ENCODE measurements around the gene ZFHX3.
"Not testable (repeated sequence)": the region's sequence is repeated elsewhere in the genome, so short reads cannot be mapped to it uniquely, and the experiment has no call there.

The ZFHX3 gene

GRCh38 chr16:73021866-73022495 is 25.9 kb downstream of the ZFHX3 start:
- DNase-seq = no peak

- no peak for DNase-seq
Observed at GRCh38 chr16:73020409-73020884, 27.5 kb downstream of the ZFHX3 start.

- DNase-seq = no peak
Observed at GRCh38 chr16:73019457-73020362, 28.2 kb downstream of the ZFHX3 start.

- DNase-seq = no peak
Observed at GRCh38 chr16:73018821-73019456, 29.0 kb downstream of the ZFHX3 start.

- DNase-seq = no peak
Observed at GRCh38 chr16:73017321-73017720, 30.6 kb downstream of the ZFHX3 start.

- no peak for DNase-seq
Observed at GRCh38 chr16:73016488-73016830, 31.5 kb downstream of the ZFHX3 start.

GRCh38 chr16:73015612-73016487 is 32.1 kb downstream of the ZFHX3 start:
- DNase-seq = no peak

GRCh38 chr16:73014768-73015167 is 33.2 kb downstream of the ZFHX3 start:
- DNase-seq = no peak

- no peak for DNase-seq
Observed at GRCh38 chr16:73013974-73014373, 34.0 kb downstream of the ZFHX3 start.

- DNase-seq = no peak
Observed at GRCh38 chr16:73012341-73012740, 35.6 kb downstream of the ZFHX3 start.

- DNase-seq = no peak
Observed at GRCh38 chr16:73011926-73012325, 36.0 kb downstream of the ZFHX3 start.

GRCh38 chr16:73010150-73010676 is 37.7 kb downstream of the ZFHX3 start:
- no peak for DNase-seq

- DNase-seq = not testable (repeated sequence)
Observed at GRCh38 chr16:73009710-73010109, 38.2 kb downstream of the ZFHX3 start.

GRCh38 chr16:73006026-73006425 is 41.9 kb downstream of the ZFHX3 start:
- DNase-seq = no peak

GRCh38 chr16:73002866-73003265 is 45.1 kb downstream of the ZFHX3 start:
- DNase-seq = no peak

GRCh38 chr16:73000907-73001521 is 46.9 kb downstream of the ZFHX3 start:
- DNase-seq = no peak

- no peak for DNase-seq
Observed at GRCh38 chr16:73000020-73000906, 47.7 kb downstream of the ZFHX3 start.

- DNase-seq = no peak
Observed at GRCh38 chr16:72999541-73000019, 48.3 kb downstream of the ZFHX3 start.

GRCh38 chr16:72997141-72997542 is 50.8 kb downstream of the ZFHX3 start:
- no peak for DNase-seq
